PC-3 (cell line): ENCODE data around the gene KCNJ9. TPM values are rescaled to one million over a fixed set of nuclear protein-coding genes. Genes with fewer than 3 reads are reported as not detected.
A peak's percentile ranks its signal among the peaks of the same experiment; 100 is the strongest.

Experiments used
- ATAC-seq: fragments of 200-7000 bp; cut with Tn5 transposase; 2 replicates; pipeline ENCODE4 v1.9.1; 2020; ENCODE audit warnings: mild to moderate bottlenecking, moderate library complexity
- BruUV-seq: library from RNA; stranded (reverse); fragments of 400-500 nt; replicated peaks from 2 replicates; lab custom pipeline; 2021; lab: Mats Ljungman, UMichigan
- CTCF ChIA-PET: fragments of 300-600 bp; sonication (Branson Sonifier 250); formaldehyde crosslinking; loops from one replicate; lab custom pipeline; 2022; ENCODE audit warnings: antibody characterized with exemption; lab: Charles Lee
- POLR2A ChIA-PET: fragments of 300-600 bp; sonication (Branson Sonifier 250); formaldehyde crosslinking; loops from one replicate; lab custom pipeline; 2022; ENCODE audit warnings: antibody characterized with exemption; ENCODE audit not compliant: unreplicated experiment; lab: Charles Lee
- DNase-seq: peaks from one replicate; pipeline ENCODE4 v3.0.0-alpha.2; 2015
- H2AFZ ChIP-seq: fragments of 300-600 bp; sonication (generic); 2 replicates; pipeline ENCODE4 v1.6.0; 2016; ENCODE audit warnings: antibody characterized with exemption, low read length
- H3F3A ChIP-seq: fragments of 300-600 bp; sonication (generic); one replicate; pipeline ENCODE4 v1.6.0; 2017; ENCODE audit warnings: antibody characterized with exemption, low read length, control low read depth, mild to moderate bottlenecking; ENCODE audit not compliant: unreplicated experiment
- H3K27ac ChIP-seq: fragments of 300-600 bp; sonication (generic); 2 replicates; pipeline ENCODE4 v1.5.1; 2016; ENCODE audit warnings: mild to moderate bottlenecking, low read length
- H3K27me3 ChIP-seq: fragments of 300-600 bp; sonication (generic); 2 replicates; pipeline ENCODE4 v1.6.1; 2016; ENCODE audit warnings: low read length, mixed read lengths
- H3K36me3 ChIP-seq: fragments of 300-600 bp; sonication (generic); 2 replicates; pipeline ENCODE4 v1.6.1; 2016; ENCODE audit warnings: low read depth, mixed run types, low read length, mixed read lengths
- H3K4me1 ChIP-seq: fragments of 300-600 bp; sonication (generic); 2 replicates; pipeline ENCODE4 v1.5.1; 2016; ENCODE audit warnings: low read length; ENCODE audit not compliant: insufficient read depth
- H3K4me2 ChIP-seq: fragments of 300-600 bp; sonication (generic); 2 replicates; pipeline ENCODE4 v1.6.0; 2016; ENCODE audit warnings: low read length
- H3K4me3 ChIP-seq: fragments of 300-600 bp; sonication (generic); 2 replicates; pipeline ENCODE4 v1.5.1; 2016; ENCODE audit warnings: mild to moderate bottlenecking, low read length, mixed read lengths
- H3K79me2 ChIP-seq: fragments of 300-600 bp; sonication (generic); 2 replicates; pipeline ENCODE4 v1.6.1; 2017; ENCODE audit warnings: low read length, mixed read lengths
- H3K9ac ChIP-seq: fragments of 300-600 bp; sonication (generic); 2 replicates; pipeline ENCODE4 v1.6.0; 2016; ENCODE audit warnings: mild to moderate bottlenecking, low read length
- H3K9me2 ChIP-seq: fragments of 300-600 bp; sonication (generic); replicated peaks from 2 replicates; pipeline ENCODE4 v1.6.1; 2016; ENCODE audit warnings: mixed run types, low read length, mixed read lengths
- H3K9me3 ChIP-seq: fragments of 300-600 bp; sonication (generic); 2 replicates; pipeline ENCODE4 v1.6.1; 2016; ENCODE audit warnings: low read length, mixed read lengths
- H4K20me1 ChIP-seq: fragments of 300-600 bp; sonication (generic); 2 replicates; pipeline ENCODE4 v1.6.1; 2016; ENCODE audit warnings: low read length, mixed read lengths
- CTCF ChIP-seq: fragments of 300-600 bp; sonication (generic); conservative IDR thresholded peaks from 2 replicates; pipeline ENCODE4 v1.5.1; 2017; ENCODE audit warnings: antibody characterized with exemption, low read depth, mild to moderate bottlenecking, low read length
- EZH2 ChIP-seq: fragments of 300-600 bp; sonication (generic); IDR thresholded peaks from one replicate; pipeline ENCODE4 v1.6.1; 2017; ENCODE audit warnings: antibody characterized with exemption, mild to moderate bottlenecking, low read length; ENCODE audit not compliant: unreplicated experiment
- EZH2phosphoT487 ChIP-seq: fragments of 300-600 bp; sonication (generic); IDR thresholded peaks from 2 replicates; pipeline ENCODE4 v1.6.1; 2018; ENCODE audit warnings: mild to moderate bottlenecking, antibody characterized with exemption, low read length, borderline replicate concordance
- intact Hi-C: fragments of 100-400 bp; cut with micrococcal nuclease; formaldehyde crosslinking; loops from 2 replicates; pipeline ENCODE4 v1.9.0; 2023
- total RNA-seq: library from RNA; depleted of rRNA; stranded (reverse); fragments of >200 nt; gene quantifications from 2 replicates; pipeline ENCODE4 v1.2.3, GENCODE V29; 2014

KCNJ9 gene
- total RNA-seq, 1 experiment from 2014 or later, result not detected

DNA sequence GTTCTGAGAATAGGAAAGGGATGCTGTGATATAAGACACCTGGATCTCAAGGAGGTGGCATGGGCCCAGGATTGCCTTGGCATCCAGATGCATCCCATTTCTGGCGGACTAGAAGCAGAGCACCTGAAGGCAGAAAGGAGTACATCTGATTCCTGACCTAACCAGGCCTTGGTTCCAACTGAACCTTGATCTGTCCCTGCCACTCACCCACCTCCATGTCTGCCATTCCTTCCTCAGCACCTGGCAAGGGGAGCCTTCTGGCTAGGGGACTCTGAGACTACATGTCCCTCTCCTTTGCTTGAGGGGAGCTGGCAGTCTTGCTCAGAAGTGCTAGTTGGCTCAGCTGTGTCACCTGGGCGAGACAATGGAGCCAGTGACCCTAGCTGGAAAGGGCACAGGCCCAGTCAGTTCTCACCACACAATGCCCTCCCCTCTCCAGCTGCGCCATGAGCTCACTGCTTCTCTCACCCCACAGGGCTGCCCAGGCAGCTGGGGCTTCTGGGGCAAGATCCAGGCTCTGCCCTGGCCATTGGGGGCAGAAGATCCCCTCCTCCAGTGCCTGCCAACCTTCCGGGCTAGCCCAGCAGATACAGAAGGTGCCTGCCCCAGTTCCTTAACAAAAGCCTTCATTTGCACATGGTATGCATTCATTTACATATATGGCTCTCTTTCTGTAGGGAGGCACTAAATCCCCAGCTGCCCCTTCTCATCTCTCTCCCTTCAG lies 14.2 kb downstream of the KCNJ9 start:
- Histone ChIP-seq H3K27ac (no peak overlapping the region), H3K4me2 (no peak overlapping the region), H3F3A (no peaks in the 10 kb centered on the region), H2AFZ (no peak overlapping the region), H3K79me2 (0 out of 2 replicates have a peak, but pooled peaks cover 7% of the 10 kb centered on the region), H3K4me1 (peaks cover 25% of the 10 kb centered on the region), H3K36me3 (no peaks in the 10 kb centered on the region), H4K20me1 (no peaks in the 10 kb centered on the region), H3K9ac (no peak overlapping the region), H3K9me3 (no peaks in the 10 kb centered on the region), H3K9me2 (no peaks in the 10 kb centered on the region), H3K27me3 (no peaks in the 10 kb centered on the region), H3K4me3 (no peak overlapping the region)
- ChIA-PET POLR2A (no interaction called here), CTCF (no interaction called here)
- DNase-seq (no peak), ATAC-seq (no peak)
- intact Hi-C loops, result no loop called here
- TF ChIP-seq EZH2, result no peak
- no TSS peak for BruUV-seq

- Histone ChIP-seq H3K4me2 (peak overlapping the region; percentile 97), H3K9me3 (no peaks in the 10 kb centered on the region), H3K4me3 (peak overlapping the region; percentile 82; the same call in 1 of the 2 replicates), H3F3A (no peaks in the 10 kb centered on the region), H3K27ac (peak overlapping the region; percentile 26), H4K20me1 (no peaks in the 10 kb centered on the region), H3K36me3 (no peaks in the 10 kb centered on the region), H3K4me1 (peaks cover 29% of the 10 kb centered on the region), H3K27me3 (no peaks in the 10 kb centered on the region), H3K79me2 (0 out of 2 replicates have a peak, but pooled peaks cover 7% of the 10 kb centered on the region), H3K9me2 (no peaks in the 10 kb centered on the region), H2AFZ (no peak overlapping the region), H3K9ac (peak overlapping the region; percentile 6; the same call in 1 of the 2 replicates)
- TF ChIP-seq CTCF (no peak), EZH2phosphoT487 (no peak), EZH2 (no peak)
- DNase-seq (peak; percentile 77), ATAC-seq (no peak)
- intact Hi-C loops, result no loop called here
- CTCF ChIA-PET, result interaction anchor here (0.9 kb wide), 1 partner anchor 9 kb away, joined by 3 read pairs; no protein-coding TSS in a partner anchor
- no TSS peak for BruUV-seq
- POLR2A ChIA-PET, result no interaction called here
Observed at GRCh38 chr1:160096274-160097116, 15.2 kb downstream of the KCNJ9 start.

DNA sequence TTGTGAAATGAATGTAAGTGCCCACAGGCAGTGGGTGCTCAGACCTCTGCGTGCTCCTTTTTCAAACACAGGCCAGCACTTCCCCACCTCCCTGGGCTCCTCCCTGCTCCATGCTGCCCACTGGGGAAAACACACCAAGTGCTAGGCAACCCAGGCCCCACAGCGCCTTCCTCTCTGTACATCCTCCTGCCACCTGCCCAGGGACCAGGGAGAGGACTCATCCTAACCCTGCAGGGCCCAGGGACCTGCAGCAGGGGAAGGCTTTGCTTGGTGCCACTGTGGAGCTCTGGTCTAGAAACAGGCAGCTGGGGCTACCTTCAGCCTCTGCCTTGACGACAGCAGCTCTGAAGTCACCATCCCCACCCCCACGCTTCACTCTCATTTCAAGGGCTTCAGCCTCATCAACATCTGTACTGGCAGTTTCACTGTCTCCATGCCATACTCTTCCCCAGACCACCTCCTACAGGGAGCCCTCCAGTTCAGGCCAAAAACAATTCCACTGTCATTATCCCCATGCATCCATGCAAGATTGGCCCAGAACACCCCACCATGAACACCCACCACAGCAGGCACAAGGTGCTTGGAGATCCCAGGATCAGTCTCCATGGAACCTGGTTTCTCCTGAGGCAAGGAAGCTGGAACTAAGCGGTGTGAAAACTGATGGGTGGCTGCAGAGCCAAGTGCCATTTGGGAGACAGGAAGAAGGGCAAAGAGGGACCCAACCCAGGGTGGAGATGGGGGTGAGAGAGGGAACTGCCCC lies 16.0 kb downstream of the KCNJ9 start:
- no peaks in the 10 kb centered on the region for H3K27me3 ChIP-seq
- H3F3A ChIP-seq, result no peaks in the 10 kb centered on the region
- ChIA-PET CTCF (interaction anchor here (0.9 to 2.1 kb wide), 4 partner anchors 10 to 155 kb away, joined by 3 to 9 read pairs (median 4); no protein-coding TSS in a partner anchor), POLR2A (no interaction called here)
- TSS peak; percentile 42 for BruUV-seq
- no peaks in the 10 kb centered on the region for H4K20me1 ChIP-seq
- ATAC-seq, result no peak
- H3K9me3 ChIP-seq, result no peaks in the 10 kb centered on the region
- DNase-seq, result no peak
- H3K79me2 ChIP-seq, result 0 out of 2 replicates have a peak, but pooled peaks cover 7% of the 10 kb centered on the region
- H2AFZ ChIP-seq, result peak overlapping the region; percentile 82; the same call in 1 of the 2 replicates
- H3K4me3 ChIP-seq, result peak overlapping the region; percentile 82
- peak overlapping the region; percentile 77 for H3K9ac ChIP-seq
- peak overlapping the region; percentile 97 for H3K4me2 ChIP-seq
- TF ChIP-seq CTCF (no peak), EZH2phosphoT487 (no peak), EZH2 (no peak)
- intact Hi-C loops, result no loop called here
- peaks cover 31% of the 10 kb centered on the region for H3K4me1 ChIP-seq
- no peaks in the 10 kb centered on the region for H3K36me3 ChIP-seq
- H3K9me2 ChIP-seq, result no peaks in the 10 kb centered on the region
- H3K27ac ChIP-seq, result peak overlapping the region; percentile 26
